HepG2 (cell line): ENCODE data around the gene PLCB1. TPM values are rescaled to one million over a fixed set of nuclear protein-coding genes. Genes with fewer than 3 reads are reported as not detected.
A peak's percentile ranks its signal among the peaks of the same experiment; 100 is the strongest.

Source experiments
- BHLHE40 ChIP-seq: IDR thresholded peaks from 2 replicates; pipeline ENCODE4 v1.6.1; 2011; ENCODE audit warnings: low read length, improper control_type of control experiment
- CREB1 ChIP-seq, 2 experiments: fragments of 450-650 bp in 1 of 2; IDR thresholded peaks; 2 replicates each; pipeline ENCODE4 v1.6.1; 2016 to 2017; ENCODE audit warnings: control low read depth in 1 of 2, mild to moderate bottlenecking in 1 of 2, missing compliant biosample characterization in 1 of 2, missing genetic modification characterization in 1 of 2
- ETV5 ChIP-seq: IDR thresholded peaks from 2 replicates; pipeline ENCODE4 v1.6.1; 2018; ENCODE audit warnings: missing biosample characterization, missing genetic modification reagents, inconsistent platforms, borderline replicate concordance
- FOSL2 ChIP-seq: sonication (generic); formaldehyde crosslinking; IDR thresholded peaks from 2 replicates; pipeline ENCODE4 v1.4.0; 2020; ENCODE audit warnings: missing genetic modification reagents
- SMAD3 ChIP-seq: sonication (generic); formaldehyde crosslinking; IDR thresholded peaks from 2 replicates; pipeline ENCODE4 v1.4.0; 2020; ENCODE audit warnings: missing genetic modification reagents
- polyA plus RNA-seq, 8 experiments: library from polyadenylated mRNA; depleted of rRNA in 3 of 8; stranded (reverse) in 7 of 8; unstranded in 1 of 8; fragments of >200 nt; fragmentation: Illumina TruSeq in 4 of 8; extraction: Trizol in 4 of 8; gene quantifications; 2 replicates each; pipeline versions ENCODE4 v1.2.1 to v1.2.3, GENCODE V29; 2011 to 2016; ENCODE audit warnings: low read depth in 4 of 8, missing spikeins in 1 of 8, mixed read lengths in 1 of 8; ENCODE audit not compliant: insufficient read depth in 1 of 8
- total RNA-seq, 5 experiments: library from RNA; depleted of rRNA; stranded (reverse); fragments of >200 nt; fragmentation: Illumina TruSeq; extraction: Trizol; gene quantifications; 2 replicates each; pipeline ENCODE4 v1.2.3, GENCODE V29; 2016; ENCODE audit warnings: low read depth in 1 of 5
- TF ChIP-seq, protein P1 (sequence below): sonication (generic); formaldehyde crosslinking; IDR thresholded peaks from 2 replicates; pipeline ENCODE4 v1.5.0; 2020; ENCODE audit warnings: missing genetic modification reagents, mild to moderate bottlenecking, borderline replicate concordance
- TF ChIP-seq, protein P2 (sequence below), 2 experiments: sonication (generic) in 1 of 2; formaldehyde crosslinking in 1 of 2; IDR thresholded peaks; 2 replicates each; pipeline versions ENCODE4 v1.6.1 to v1.9.0; 2014 to 2022; ENCODE audit warnings: antibody characterized with exemption in 1 of 2, borderline replicate concordance in 1 of 2, inconsistent platforms in 1 of 2, low read depth in 1 of 2, missing genetic modification reagents in 1 of 2
- TF ChIP-seq, protein P3 (sequence below): sonication (generic); formaldehyde crosslinking; IDR thresholded peaks from 2 replicates; pipeline ENCODE4 v1.4.0; 2020; ENCODE audit warnings: missing genetic modification reagents
- TF ChIP-seq, protein P4 (sequence below): sonication (generic); formaldehyde crosslinking; IDR thresholded peaks from 2 replicates; pipeline ENCODE4 v1.5.0; 2020; ENCODE audit warnings: mild to moderate bottlenecking, low read depth, missing genetic modification reagents, borderline replicate concordance
- TF ChIP-seq, protein P5 (sequence below): sonication (generic); formaldehyde crosslinking; IDR thresholded peaks from 2 replicates; pipeline ENCODE4 v1.8.0; 2022; ENCODE audit warnings: missing genetic modification reagents, mild to moderate bottlenecking, borderline replicate concordance
- TF ChIP-seq, protein P6 (sequence below): sonication (generic); formaldehyde crosslinking; IDR thresholded peaks from 2 replicates; pipeline ENCODE4 v1.5.0; 2020; ENCODE audit warnings: missing genetic modification reagents

Gene PLCB1
- total and polyA plus RNA-seq, 2 of the 13 experiments (the other 11 are each of a cell fraction or from before 2014, with no cell fraction given): 42.4 to 55.9 TPM

DNA sequence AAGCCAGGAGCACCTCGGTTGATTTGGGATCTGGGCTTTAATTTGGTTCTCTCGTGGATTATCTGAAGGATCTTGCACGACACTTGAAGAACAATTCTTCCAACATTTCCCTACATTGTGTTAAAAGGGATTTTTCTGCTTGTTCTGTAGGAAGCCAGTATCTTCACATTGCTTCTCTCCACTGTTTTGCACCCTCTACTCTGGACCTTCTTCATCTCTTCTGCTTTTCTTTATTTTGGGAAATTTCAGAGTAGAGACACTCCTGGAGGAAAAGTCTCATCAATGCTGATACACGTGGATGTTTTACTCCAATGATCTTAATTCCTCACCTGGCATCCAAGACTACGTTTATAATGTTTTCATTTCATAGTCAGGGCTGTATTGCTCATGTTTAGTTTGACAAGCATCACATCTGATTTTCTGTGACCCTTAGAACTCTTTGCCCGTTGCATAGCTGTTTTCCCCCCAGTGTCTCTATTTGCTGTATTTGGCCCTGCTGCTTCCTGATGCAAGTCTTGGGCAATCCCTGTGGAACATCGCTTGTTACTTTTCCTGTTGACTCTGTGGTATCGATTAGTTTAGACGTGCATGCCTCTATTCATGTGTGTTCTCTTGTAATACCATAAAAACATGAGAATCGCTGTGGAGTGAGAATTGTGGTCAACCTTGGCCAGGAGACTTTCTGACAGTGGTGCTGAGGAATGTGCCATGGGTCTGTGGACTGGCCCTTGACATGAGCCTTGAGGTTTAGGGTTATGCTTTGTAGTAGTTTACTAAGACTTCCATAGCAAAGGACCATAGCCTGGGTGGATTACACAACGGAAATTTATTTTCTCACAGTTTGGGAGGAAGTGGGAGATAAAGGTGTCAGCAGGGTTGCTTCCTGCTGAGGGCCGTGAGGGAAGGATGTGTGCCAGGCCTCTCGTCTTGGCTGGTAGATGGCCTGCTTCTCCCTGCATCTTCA lies 12.5 kb downstream of the PLCB1 start (continued):
- TF ChIP-seq, protein P1, sequence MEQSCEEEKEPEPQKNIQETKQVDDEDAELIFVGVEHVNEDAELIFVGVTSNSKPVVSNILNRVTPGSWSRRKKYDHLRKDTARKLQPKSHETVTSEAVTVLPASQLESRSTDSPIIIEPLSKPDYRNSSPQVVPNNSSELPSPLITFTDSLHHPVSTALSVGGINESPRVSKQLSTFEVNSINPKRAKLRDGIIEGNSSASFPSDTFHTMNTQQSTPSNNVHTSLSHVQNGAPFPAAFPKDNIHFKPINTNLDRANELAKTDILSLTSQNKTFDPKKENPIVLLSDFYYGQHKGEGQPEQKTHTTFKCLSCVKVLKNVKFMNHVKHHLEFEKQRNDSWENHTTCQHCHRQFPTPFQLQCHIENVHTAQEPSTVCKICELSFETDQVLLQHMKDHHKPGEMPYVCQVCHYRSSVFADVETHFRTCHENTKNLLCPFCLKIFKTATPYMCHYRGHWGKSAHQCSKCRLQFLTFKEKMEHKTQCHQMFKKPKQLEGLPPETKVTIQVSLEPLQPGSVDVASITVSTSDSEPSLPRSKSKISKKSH (CRISPR knock-in tag): no peak
- TF ChIP-seq FOSL2 (CRISPR knock-in tag): peak; percentile 97
- TF ChIP-seq, protein P2, sequence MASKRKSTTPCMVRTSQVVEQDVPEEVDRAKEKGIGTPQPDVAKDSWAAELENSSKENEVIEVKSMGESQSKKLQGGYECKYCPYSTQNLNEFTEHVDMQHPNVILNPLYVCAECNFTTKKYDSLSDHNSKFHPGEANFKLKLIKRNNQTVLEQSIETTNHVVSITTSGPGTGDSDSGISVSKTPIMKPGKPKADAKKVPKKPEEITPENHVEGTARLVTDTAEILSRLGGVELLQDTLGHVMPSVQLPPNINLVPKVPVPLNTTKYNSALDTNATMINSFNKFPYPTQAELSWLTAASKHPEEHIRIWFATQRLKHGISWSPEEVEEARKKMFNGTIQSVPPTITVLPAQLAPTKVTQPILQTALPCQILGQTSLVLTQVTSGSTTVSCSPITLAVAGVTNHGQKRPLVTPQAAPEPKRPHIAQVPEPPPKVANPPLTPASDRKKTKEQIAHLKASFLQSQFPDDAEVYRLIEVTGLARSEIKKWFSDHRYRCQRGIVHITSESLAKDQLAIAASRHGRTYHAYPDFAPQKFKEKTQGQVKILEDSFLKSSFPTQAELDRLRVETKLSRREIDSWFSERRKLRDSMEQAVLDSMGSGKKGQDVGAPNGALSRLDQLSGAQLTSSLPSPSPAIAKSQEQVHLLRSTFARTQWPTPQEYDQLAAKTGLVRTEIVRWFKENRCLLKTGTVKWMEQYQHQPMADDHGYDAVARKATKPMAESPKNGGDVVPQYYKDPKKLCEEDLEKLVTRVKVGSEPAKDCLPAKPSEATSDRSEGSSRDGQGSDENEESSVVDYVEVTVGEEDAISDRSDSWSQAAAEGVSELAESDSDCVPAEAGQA (IDR thresholded peaks at IDR 0.05; ENCODE audit: low read depth): peak; percentile 84
- TF ChIP-seq, protein P2 (CRISPR knock-in tag; IDR thresholded peaks at IDR 0.05; ENCODE audit: borderline replicate concordance): no peak
- TF ChIP-seq CREB1 (IDR thresholded peaks at IDR 0.05): peak; percentile 72
- peak; percentile 90 for TF ChIP-seq CREB1 (CRISPR knock-in tag; IDR thresholded peaks at IDR 0.05)
- TF ChIP-seq, protein P3, sequence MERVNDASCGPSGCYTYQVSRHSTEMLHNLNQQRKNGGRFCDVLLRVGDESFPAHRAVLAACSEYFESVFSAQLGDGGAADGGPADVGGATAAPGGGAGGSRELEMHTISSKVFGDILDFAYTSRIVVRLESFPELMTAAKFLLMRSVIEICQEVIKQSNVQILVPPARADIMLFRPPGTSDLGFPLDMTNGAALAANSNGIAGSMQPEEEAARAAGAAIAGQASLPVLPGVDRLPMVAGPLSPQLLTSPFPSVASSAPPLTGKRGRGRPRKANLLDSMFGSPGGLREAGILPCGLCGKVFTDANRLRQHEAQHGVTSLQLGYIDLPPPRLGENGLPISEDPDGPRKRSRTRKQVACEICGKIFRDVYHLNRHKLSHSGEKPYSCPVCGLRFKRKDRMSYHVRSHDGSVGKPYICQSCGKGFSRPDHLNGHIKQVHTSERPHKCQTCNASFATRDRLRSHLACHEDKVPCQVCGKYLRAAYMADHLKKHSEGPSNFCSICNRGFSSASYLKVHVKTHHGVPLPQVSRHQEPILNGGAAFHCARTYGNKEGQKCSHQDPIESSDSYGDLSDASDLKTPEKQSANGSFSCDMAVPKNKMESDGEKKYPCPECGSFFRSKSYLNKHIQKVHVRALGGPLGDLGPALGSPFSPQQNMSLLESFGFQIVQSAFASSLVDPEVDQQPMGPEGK (CRISPR knock-in tag): peak; percentile 91
- TF ChIP-seq ETV5: peak; percentile 99
- TF ChIP-seq, protein P4, sequence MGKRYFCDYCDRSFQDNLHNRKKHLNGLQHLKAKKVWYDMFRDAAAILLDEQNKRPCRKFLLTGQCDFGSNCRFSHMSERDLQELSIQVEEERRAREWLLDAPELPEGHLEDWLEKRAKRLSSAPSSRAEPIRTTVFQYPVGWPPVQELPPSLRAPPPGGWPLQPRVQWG: no peak
- peak; percentile 86 for TF ChIP-seq BHLHE40
- TF ChIP-seq SMAD3 (CRISPR knock-in tag): peak; percentile 100
- TF ChIP-seq, protein P5, sequence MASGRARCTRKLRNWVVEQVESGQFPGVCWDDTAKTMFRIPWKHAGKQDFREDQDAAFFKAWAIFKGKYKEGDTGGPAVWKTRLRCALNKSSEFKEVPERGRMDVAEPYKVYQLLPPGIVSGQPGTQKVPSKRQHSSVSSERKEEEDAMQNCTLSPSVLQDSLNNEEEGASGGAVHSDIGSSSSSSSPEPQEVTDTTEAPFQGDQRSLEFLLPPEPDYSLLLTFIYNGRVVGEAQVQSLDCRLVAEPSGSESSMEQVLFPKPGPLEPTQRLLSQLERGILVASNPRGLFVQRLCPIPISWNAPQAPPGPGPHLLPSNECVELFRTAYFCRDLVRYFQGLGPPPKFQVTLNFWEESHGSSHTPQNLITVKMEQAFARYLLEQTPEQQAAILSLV (CRISPR knock-in tag): peak; percentile 59; the same call in 1 of the 2 replicates
- TF ChIP-seq, protein P6, sequence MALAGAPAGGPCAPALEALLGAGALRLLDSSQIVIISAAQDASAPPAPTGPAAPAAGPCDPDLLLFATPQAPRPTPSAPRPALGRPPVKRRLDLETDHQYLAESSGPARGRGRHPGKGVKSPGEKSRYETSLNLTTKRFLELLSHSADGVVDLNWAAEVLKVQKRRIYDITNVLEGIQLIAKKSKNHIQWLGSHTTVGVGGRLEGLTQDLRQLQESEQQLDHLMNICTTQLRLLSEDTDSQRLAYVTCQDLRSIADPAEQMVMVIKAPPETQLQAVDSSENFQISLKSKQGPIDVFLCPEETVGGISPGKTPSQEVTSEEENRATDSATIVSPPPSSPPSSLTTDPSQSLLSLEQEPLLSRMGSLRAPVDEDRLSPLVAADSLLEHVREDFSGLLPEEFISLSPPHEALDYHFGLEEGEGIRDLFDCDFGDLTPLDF (CRISPR knock-in tag): no peak
